IPS-20b (cell line): ENCODE measurements around the gene CIT.

ENCODE experiments used
- H3K27ac ChIP-seq: one replicate; pipeline ENCODE4 v1.5.1; 2013; ENCODE audit warnings: low read length
- H3K27me3 ChIP-seq: 2 replicates; pipeline ENCODE4 v1.6.1; 2013; ENCODE audit warnings: mild to moderate bottlenecking, low read length, inconsistent platforms; ENCODE audit not compliant: insufficient read depth
- H3K36me3 ChIP-seq: 2 replicates; pipeline ENCODE4 v1.6.1; 2013; ENCODE audit warnings: low read depth, mild to moderate bottlenecking, inconsistent platforms, low read length, moderate library complexity; ENCODE audit not compliant: insufficient read depth
- H3K4me1 ChIP-seq: 2 replicates; pipeline ENCODE4 v1.6.1; 2013; ENCODE audit warnings: mild to moderate bottlenecking, control low read depth, inconsistent platforms, low read length, moderate library complexity; ENCODE audit not compliant: insufficient read depth
- H3K4me3 ChIP-seq: 2 replicates; pipeline ENCODE4 v1.5.1; 2013; ENCODE audit warnings: mild to moderate bottlenecking, low read length, inconsistent platforms
- H3K9ac ChIP-seq: 2 replicates; pipeline ENCODE4 v1.6.1; 2013; ENCODE audit warnings: low read depth, mild to moderate bottlenecking, inconsistent platforms, low read length, moderate library complexity
- H3K9me3 ChIP-seq: 2 replicates; pipeline ENCODE4 v1.6.1; 2013; ENCODE audit warnings: mild to moderate bottlenecking, low read depth, low read length, inconsistent platforms; ENCODE audit not compliant: insufficient read depth

The CIT gene

DNA sequence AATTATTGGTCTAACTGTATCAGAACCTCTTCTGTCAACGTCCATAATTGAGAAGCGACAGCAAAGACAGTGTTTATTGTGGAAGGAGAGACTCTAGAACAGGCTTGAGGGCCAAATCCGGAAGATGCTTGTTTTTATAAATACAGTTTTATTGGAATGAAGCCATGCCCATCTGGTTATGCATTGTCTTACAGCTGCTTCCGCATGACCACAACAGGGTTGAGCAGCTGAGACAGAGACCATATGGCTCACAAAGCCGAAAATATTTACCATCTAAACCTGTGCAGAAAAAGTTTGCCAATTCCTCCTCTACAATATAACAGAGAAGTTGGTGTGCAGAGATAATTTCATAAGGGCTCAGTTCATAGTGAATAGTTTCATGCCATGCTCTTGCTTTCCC lies 184.7 kb downstream of the CIT start:
- H3K36me3 ChIP-seq = peaks cover 66% of the 10 kb centered on the region
- no peak overlapping the region for H3K9ac ChIP-seq
- H3K9me3 ChIP-seq = no peaks in the 10 kb centered on the region
- no peak overlapping the region for H3K4me3 ChIP-seq
- H3K4me1 ChIP-seq = no peaks in the 10 kb centered on the region
- no peaks in the 10 kb centered on the region for H3K27me3 ChIP-seq
- no peak overlapping the region for H3K27ac ChIP-seq

DNA sequence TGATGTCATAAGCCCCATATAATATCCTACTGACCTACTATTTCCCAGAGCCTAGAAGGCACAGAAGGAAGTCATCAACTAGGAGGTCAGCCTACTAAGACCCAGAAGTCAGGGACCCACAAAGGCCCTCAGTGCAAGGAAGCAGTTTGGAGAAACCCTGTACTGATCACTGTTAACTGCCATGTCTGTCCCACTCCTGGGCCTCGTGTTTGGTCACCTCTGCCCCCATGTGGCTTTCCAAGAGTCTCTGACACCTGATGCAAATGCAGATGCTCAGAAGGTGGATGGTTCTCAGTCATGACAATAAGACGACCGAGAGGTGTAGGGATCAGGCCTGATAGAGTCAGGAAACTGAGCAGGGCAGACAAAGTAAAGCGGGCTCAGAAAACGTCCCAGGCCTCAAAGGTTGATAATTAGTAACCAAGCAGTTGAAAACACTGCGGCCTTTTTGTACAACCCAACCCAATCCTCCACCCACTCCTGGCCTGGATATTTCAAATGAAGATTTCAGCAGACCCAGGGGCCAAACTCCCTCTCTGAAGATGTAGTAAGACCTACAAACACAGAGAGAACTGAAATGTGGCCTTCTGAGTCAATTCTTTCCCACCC lies 185.8 kb downstream of the CIT start:
- H3K36me3 ChIP-seq = peaks cover 66% of the 10 kb centered on the region
- H3K4me1 ChIP-seq = no peaks in the 10 kb centered on the region
- H3K9ac ChIP-seq = no peak overlapping the region
- H3K27me3 ChIP-seq = no peaks in the 10 kb centered on the region
- no peaks in the 10 kb centered on the region for H3K9me3 ChIP-seq
- no peak overlapping the region for H3K27ac ChIP-seq
- no peak overlapping the region for H3K4me3 ChIP-seq

DNA sequence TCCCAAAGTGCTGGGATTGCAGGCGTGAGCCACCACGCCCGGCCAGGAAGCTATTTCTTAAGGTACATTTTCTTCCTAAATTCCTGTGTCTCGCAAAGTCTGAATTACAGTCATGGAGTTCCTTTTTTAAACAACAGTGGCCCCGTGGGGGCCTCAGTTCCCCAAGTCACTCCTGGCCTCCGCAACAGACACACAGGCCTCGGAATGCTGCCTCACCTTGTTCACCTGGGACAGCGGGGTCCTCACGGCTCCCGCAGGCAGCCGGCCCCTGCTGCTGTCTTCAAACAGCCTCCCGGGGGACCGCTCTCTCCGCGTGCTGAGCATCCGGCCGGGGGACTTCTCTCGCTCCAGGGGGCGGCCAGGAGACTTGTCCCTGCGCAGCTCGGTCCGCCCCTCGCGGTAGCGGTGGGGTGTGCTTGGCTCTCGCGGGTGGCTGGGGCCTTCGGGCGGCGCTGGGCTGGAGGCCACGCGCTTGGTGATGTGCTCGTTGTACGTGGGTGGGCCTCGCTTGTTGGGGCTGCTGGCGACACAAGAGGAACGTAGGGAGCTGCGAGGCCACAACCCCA lies 187.1 kb downstream of the CIT start:
- H3K27me3 ChIP-seq = no peaks in the 10 kb centered on the region
- H3K27ac ChIP-seq = no peak overlapping the region
- no peaks in the 10 kb centered on the region for H3K4me1 ChIP-seq
- H3K36me3 ChIP-seq = peaks cover 60% of the 10 kb centered on the region
- no peak overlapping the region for H3K4me3 ChIP-seq
- no peak overlapping the region for H3K9ac ChIP-seq
- no peaks in the 10 kb centered on the region for H3K9me3 ChIP-seq

DNA sequence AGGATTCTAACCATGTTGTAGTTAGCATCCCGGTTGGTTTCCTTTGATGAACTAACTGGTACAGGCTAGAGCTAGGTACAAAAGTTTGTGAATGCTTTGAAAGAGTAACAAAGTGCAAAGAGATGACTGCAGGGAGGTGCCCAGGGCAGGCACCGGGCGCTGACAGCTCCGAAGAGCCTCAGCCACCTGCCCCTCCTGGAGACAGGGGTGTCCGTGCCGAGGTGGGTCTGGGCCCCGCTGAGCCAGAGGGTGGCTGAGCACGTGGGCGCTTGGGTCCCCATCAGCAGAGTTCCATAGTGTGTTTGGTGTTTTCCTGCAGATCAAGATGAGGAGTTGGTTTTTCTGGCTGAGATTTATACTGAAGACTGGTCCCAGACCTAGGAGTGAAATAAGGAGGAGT lies 189.2 kb downstream of the CIT start:
- Histone ChIP-seq H3K27ac (no peak overlapping the region), H3K4me1 (no peaks in the 10 kb centered on the region), H3K9ac (no peak overlapping the region), H3K36me3 (peaks cover 46% of the 10 kb centered on the region), H3K4me3 (no peak overlapping the region), H3K9me3 (no peaks in the 10 kb centered on the region), H3K27me3 (no peaks in the 10 kb centered on the region)

DNA sequence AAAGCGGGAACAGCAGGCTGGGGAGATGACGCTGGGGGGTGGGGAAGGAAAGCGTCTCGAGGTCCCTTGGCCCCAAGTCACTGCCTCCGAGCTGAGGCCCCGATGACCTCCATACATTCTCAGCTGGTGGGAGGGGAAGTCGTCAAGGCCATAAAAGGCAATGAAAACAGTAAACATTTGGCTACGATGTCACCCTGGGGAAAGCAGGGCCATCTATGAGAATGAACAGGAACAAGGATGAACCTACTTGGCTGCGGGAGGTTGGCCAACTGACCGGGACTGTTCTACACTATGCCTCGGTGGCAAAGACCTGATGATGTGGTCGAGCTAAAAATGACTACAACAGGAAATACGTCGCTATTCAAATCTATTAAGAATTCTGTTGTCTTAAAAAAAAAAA lies 189.7 kb downstream of the CIT start:
- no peak overlapping the region for H3K4me3 ChIP-seq
- no peaks in the 10 kb centered on the region for H3K9me3 ChIP-seq
- no peaks in the 10 kb centered on the region for H3K27me3 ChIP-seq
- no peaks in the 10 kb centered on the region for H3K4me1 ChIP-seq
- peaks cover 45% of the 10 kb centered on the region for H3K36me3 ChIP-seq
- no peak overlapping the region for H3K27ac ChIP-seq
- H3K9ac ChIP-seq = no peak overlapping the region

DNA sequence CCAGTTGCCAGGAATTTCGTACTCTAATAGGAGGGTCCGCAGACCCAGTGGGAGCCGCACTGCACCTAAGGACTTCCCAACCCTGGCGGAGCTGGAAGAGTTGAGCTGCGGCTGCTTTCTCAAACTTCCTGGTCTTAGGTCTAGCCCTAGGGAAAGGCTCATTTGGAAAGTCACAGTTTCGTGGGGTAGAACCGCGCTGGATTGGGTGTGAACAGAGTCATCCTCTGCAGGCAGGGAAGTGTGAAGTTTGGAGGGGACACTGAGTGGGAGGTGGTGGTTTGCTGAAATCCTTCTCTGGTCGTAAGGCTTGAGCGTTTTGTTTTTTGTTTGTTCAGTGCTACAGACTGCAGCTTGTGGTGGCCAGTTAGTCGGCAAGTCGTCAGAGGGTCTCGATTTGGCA lies 190.3 kb downstream of the CIT start:
- H3K4me3 ChIP-seq = no peak overlapping the region

DNA sequence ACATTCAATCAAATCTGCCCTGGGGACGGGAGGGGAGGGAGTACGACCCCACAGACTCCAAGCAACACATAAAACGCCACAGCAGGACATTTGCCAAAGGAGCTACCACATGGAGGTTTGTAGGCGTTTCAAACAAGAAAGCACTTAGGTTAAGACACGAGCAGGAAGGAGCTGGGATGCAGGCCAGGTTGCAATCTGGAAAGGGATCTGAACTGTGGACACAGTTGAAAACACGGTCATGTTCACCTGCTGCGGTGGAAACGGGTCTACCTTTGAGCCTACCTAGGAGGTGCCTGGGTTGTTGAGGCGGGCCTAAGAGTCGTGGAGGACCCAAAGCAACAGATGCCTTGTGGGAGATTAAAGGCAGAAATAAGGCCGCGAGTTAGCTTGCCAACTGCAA lies 190.8 kb downstream of the CIT start:
- Histone ChIP-seq H3K4me3 (no peak overlapping the region), H3K27ac (no peak overlapping the region), H3K36me3 (peaks cover 53% of the 10 kb centered on the region), H3K9ac (no peak overlapping the region), H3K27me3 (no peaks in the 10 kb centered on the region), H3K4me1 (no peaks in the 10 kb centered on the region), H3K9me3 (no peaks in the 10 kb centered on the region)

More for the DNA sequence above, 190.3 kb downstream of the CIT start:
- Histone ChIP-seq H3K27ac (no peak overlapping the region), H3K9ac (no peak overlapping the region), H3K4me1 (no peaks in the 10 kb centered on the region), H3K9me3 (no peaks in the 10 kb centered on the region), H3K36me3 (peaks cover 49% of the 10 kb centered on the region), H3K27me3 (no peaks in the 10 kb centered on the region)

DNA sequence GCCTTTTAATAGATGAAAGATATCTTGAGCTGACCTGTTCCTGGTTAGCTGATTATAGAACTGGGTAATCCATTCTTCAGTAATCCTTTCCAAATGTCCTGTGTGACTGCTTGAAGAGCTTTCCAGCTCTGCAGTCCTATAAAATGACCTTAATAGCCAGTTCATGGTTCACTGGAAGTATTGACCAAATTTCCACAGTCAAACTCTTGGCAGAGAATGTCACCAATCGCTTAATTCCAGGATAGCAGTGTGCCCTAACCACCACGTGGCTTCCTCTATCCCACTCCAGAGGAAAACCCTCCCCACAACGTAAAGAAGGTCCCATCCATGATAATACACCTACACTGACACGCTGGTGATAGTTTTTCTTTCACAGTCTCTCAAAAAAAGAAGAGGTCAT lies 191.7 kb downstream of the CIT start:
- no peaks in the 10 kb centered on the region for H3K4me1 ChIP-seq
- no peak overlapping the region for H3K4me3 ChIP-seq
- H3K27ac ChIP-seq = no peak overlapping the region
- H3K9me3 ChIP-seq = no peaks in the 10 kb centered on the region
- H3K27me3 ChIP-seq = no peaks in the 10 kb centered on the region
- H3K9ac ChIP-seq = no peak overlapping the region
- H3K36me3 ChIP-seq = peaks cover 59% of the 10 kb centered on the region

DNA sequence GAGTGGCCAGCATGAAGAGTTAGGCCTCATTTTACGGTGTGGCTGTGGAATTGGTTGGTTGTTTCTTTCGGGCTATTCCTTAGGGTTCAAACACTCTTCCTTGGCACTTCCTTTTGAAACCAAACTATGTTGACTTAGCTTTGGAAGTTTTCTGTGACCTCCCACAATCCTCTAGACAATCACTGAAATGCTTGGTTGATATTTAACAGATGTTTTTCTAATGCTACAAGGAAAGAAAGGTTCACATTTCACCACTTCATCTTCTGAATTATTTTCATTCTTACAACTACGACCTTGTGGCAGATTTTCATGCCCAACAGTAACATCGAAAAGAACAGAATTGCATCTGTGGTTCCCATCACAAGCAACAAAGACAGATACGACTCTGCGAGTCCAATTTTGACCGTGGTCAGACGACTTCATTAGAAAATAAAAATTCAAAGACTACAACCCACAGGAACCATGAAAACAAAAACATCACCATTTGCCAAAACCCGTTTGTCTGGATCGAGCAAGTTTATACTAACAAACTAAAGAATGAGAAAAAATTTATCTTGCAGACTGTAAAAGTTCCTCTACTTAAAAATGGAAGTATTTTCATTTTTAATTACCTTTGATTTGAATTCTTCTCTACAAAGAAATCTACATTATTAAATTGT lies 192.3 kb downstream of the CIT start:
- H3K4me1 ChIP-seq = no peaks in the 10 kb centered on the region
- H3K9ac ChIP-seq = no peak overlapping the region
- no peaks in the 10 kb centered on the region for H3K27me3 ChIP-seq
- H3K9me3 ChIP-seq = no peaks in the 10 kb centered on the region
- H3K4me3 ChIP-seq = no peak overlapping the region
- H3K27ac ChIP-seq = no peak overlapping the region
- H3K36me3 ChIP-seq = peaks cover 59% of the 10 kb centered on the region

DNA sequence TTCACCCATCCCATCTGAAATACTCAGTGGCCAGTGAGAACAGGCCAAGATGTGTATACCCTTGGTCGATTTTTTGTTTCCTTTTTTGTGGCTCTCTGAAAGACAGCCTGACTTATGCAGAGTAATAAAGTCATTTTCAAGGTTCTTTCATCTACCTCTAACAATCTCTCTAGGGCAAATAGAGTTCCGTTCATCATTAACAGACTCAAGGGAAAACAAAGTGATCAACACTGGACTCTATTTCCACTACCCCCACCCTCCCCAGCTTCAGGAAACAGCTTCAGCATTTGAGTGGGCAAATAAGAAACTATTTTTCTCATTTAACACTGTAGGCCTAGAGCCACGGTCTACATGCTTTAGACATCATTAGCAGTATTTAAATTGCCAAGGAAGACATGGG lies 193.3 kb downstream of the CIT start:
- H3K27me3 ChIP-seq = no peaks in the 10 kb centered on the region
- H3K4me3 ChIP-seq = no peak overlapping the region
- H3K9ac ChIP-seq = no peak overlapping the region
- no peak overlapping the region for H3K27ac ChIP-seq
- no peaks in the 10 kb centered on the region for H3K4me1 ChIP-seq
- peaks cover 64% of the 10 kb centered on the region for H3K36me3 ChIP-seq
- H3K9me3 ChIP-seq = no peaks in the 10 kb centered on the region

DNA sequence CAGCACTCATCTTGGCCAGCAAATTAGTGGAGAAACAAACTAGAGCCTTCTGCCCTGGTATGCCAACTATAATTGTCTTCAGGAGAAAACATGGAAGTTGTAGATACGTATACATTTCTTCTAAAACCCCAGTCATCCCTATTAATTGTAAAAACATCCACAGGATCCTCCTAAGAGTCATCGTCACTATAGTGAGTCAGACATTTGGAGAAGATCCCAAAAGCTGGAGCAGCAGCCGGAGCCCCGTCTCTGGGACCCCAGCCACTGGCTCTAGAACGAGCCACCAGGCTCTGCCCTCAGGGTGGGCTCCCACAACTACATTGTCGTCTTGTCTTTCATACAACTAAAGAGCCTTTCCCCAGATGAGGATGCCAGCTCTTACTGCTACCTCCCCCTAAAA lies 193.7 kb downstream of the CIT start:
- no peaks in the 10 kb centered on the region for H3K9me3 ChIP-seq
- H3K27ac ChIP-seq = no peak overlapping the region
- peaks cover 66% of the 10 kb centered on the region for H3K36me3 ChIP-seq
- no peaks in the 10 kb centered on the region for H3K4me1 ChIP-seq
- H3K9ac ChIP-seq = no peak overlapping the region
- no peak overlapping the region for H3K4me3 ChIP-seq
- no peaks in the 10 kb centered on the region for H3K27me3 ChIP-seq

DNA sequence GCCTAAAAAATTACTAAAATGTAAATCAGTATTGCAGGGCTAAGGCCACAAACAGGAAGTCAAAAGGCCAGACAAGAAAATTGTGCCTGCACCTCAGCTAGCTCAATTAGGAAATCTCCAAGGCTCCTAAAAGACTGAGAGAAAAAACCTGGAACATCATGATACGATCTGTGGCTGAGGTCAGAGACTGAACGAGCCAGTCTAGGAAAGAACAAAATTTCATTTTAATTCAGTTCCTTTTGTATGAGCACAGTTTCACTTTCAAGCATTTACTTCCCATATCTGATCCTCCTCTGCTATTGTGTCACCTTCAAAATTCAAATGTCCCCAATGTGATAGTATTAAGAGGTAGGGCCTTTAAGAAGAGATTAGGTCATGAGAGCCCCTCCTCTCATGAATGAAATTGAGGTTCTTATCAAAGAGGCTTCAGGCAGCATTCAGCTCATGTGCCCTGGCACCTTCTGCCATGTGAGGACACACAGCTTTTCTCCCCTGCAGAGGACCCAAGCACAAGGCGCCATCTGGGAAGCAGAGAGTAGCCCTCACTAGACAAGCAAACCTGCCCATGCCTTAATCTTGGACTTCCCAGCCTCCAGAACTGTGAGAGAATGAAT lies 194.4 kb downstream of the CIT start:
- Histone ChIP-seq H3K27me3 (no peaks in the 10 kb centered on the region), H3K4me3 (no peak overlapping the region), H3K4me1 (no peaks in the 10 kb centered on the region), H3K27ac (no peak overlapping the region), H3K9me3 (no peaks in the 10 kb centered on the region), H3K9ac (no peak overlapping the region), H3K36me3 (peaks cover 66% of the 10 kb centered on the region)
